ENCODE results near the gene NWD2.

Gene NWD2

DNA sequence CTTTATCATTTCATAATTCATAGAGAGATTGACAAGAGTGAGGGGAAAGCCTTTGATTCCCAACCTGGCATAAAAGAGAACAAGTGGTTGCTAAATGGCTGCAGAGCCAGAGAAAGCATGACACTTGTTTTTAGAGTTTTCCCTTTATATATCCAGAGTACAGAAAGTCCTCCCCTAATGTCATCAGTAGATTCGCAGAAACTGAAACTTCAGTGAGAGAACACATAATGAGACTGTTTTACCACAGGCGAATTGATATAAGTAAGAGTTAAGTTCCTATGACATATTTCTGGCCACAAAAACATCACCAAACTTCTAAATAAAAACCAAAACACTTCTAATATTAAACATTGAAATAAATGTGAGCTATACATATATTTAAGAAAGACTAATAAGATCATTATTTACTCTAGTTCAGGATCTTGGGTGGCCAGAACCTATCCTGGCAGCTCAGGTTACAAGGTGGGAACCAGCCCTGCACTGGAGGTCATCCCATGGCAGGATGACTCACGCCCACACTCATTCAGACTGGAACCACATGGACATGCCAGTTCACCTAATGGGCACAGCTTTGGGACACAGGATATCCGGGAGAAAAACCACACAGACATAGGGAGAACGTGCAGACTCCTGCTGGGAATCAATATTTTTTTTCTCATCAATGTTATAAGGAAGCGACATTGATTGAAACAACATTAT, 35.5 kb downstream of the NWD2 start:
- H3K4me3 ChIP-seq (ENCODE audit: low read depth, low read length), result no peak overlapping the region
- TF ChIP-seq, protein P1, sequence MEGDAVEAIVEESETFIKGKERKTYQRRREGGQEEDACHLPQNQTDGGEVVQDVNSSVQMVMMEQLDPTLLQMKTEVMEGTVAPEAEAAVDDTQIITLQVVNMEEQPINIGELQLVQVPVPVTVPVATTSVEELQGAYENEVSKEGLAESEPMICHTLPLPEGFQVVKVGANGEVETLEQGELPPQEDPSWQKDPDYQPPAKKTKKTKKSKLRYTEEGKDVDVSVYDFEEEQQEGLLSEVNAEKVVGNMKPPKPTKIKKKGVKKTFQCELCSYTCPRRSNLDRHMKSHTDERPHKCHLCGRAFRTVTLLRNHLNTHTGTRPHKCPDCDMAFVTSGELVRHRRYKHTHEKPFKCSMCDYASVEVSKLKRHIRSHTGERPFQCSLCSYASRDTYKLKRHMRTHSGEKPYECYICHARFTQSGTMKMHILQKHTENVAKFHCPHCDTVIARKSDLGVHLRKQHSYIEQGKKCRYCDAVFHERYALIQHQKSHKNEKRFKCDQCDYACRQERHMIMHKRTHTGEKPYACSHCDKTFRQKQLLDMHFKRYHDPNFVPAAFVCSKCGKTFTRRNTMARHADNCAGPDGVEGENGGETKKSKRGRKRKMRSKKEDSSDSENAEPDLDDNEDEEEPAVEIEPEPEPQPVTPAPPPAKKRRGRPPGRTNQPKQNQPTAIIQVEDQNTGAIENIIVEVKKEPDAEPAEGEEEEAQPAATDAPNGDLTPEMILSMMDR (IDR thresholded peaks at IDR 0.05; ENCODE audit: control insufficient read depth, extremely low read depth, insufficient read depth), result no peak
- no peak for DNase-seq (ENCODE audit: low read depth)

- H3K4me3 ChIP-seq (ENCODE audit: low read depth, low read length), result no peak overlapping the region
- TF ChIP-seq, protein P1 (IDR thresholded peaks at IDR 0.05; ENCODE audit: control insufficient read depth, extremely low read depth, insufficient read depth), result no peak
- DNase-seq (ENCODE audit: low read depth), result no peak
These were observed 54.9 kb downstream of the NWD2 start for GRCh38 chr4:37299468-37299867.

- DNase-seq (ENCODE audit: low read depth), result no peak
- no peak overlapping the region for H3K4me3 ChIP-seq (ENCODE audit: low read depth, low read length)
- TF ChIP-seq, protein P1 (IDR thresholded peaks at IDR 0.05; ENCODE audit: control insufficient read depth, extremely low read depth, insufficient read depth), result no peak
These were observed 60.1 kb downstream of the NWD2 start for GRCh38 chr4:37304612-37305011.

GRCh38 chr4:37305984-37306383, 61.4 kb downstream of the NWD2 start:
- DNase-seq (ENCODE audit: low read depth), result no peak
- no peak overlapping the region for H3K4me3 ChIP-seq (ENCODE audit: low read depth, low read length)
- TF ChIP-seq, protein P1 (IDR thresholded peaks at IDR 0.05; ENCODE audit: control insufficient read depth, extremely low read depth, insufficient read depth), result no peak

GRCh38 chr4:37317104-37317643, 72.6 kb downstream of the NWD2 start:
- DNase-seq (ENCODE audit: low read depth), result no peak
- no peak overlapping the region for H3K4me3 ChIP-seq (ENCODE audit: low read depth, low read length)
- TF ChIP-seq, protein P1 (IDR thresholded peaks at IDR 0.05; ENCODE audit: control insufficient read depth, extremely low read depth, insufficient read depth), result no peak

GRCh38 chr4:37320513-37321235, 76.1 kb downstream of the NWD2 start:
- H3K4me3 ChIP-seq (ENCODE audit: low read depth, low read length), result no peak overlapping the region
- no peak for DNase-seq (ENCODE audit: low read depth)
- TF ChIP-seq, protein P1 (IDR thresholded peaks at IDR 0.05; ENCODE audit: control insufficient read depth, extremely low read depth, insufficient read depth), result no peak
